OCI-LY1 (cell line): ENCODE data around the gene PKNOX2.

ENCODE experiments used
- EZH2 ChIP-seq: fragments of 200-600 bp; sonication (generic), shearing (Covaris generic); IDR thresholded peaks from 2 replicates; pipeline ENCODE4 v1.8.0; 2017; ENCODE audit warnings: borderline replicate concordance, mixed run types, mild to moderate bottlenecking, antibody characterized with exemption, low read length, moderate library complexity, mixed read lengths
- TF ChIP-seq, protein P1 (sequence below): fragments of 200-600 bp; sonication (generic), shearing (Covaris generic); IDR thresholded peaks from 2 replicates; pipeline ENCODE4 v1.5.1; 2017; ENCODE audit warnings: mild to moderate bottlenecking, antibody characterized with exemption, low read length, moderate library complexity, mixed read lengths

DNA sequence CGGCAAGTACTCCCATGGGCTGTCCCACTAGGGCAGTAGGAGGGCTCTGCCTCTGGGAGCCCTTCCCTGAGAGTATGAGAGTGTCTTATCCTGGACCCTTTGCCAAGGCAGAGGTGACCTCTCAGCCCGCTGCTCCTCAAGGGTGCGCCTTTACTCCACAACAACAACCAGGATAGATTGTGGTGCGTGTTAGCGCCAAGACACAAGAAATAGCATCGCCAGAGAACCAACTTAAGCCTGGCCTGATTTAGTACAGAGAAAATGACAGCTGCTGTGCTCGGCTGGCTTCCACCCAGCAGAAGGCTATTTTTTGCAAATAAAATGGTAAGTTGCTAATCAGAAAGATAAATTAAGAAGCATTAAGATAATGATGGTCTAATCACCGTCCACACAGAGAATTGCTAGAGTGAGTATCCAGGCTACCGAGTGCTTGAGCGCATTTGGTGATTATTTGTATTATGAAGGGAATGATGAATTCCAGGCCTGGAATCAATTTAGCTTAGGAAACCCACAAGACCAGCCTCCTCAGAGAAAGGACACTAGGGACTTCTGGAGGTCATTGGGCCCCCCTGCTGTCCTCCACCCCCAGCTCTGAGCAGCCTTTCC lies 119.8 kb downstream of the PKNOX2 start:
- TF ChIP-seq, protein P1, sequence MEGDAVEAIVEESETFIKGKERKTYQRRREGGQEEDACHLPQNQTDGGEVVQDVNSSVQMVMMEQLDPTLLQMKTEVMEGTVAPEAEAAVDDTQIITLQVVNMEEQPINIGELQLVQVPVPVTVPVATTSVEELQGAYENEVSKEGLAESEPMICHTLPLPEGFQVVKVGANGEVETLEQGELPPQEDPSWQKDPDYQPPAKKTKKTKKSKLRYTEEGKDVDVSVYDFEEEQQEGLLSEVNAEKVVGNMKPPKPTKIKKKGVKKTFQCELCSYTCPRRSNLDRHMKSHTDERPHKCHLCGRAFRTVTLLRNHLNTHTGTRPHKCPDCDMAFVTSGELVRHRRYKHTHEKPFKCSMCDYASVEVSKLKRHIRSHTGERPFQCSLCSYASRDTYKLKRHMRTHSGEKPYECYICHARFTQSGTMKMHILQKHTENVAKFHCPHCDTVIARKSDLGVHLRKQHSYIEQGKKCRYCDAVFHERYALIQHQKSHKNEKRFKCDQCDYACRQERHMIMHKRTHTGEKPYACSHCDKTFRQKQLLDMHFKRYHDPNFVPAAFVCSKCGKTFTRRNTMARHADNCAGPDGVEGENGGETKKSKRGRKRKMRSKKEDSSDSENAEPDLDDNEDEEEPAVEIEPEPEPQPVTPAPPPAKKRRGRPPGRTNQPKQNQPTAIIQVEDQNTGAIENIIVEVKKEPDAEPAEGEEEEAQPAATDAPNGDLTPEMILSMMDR = no peak
- TF ChIP-seq EZH2 = no peak
